GM21576 (cell line): ENCODE data around the gene GJB5.
"Not testable (repeated sequence)": the region's sequence is repeated elsewhere in the genome, so short reads cannot be mapped to it uniquely, and the experiment has no call there.

Experiments
- ATAC-seq: cut with Tn5 transposase; IDR thresholded peaks from one replicate; pipeline ENCODE4 v1.9.1; 2021; ENCODE audit warnings: mild to moderate bottlenecking, moderate library complexity; ENCODE audit not compliant: unreplicated experiment

The GJB5 gene

DNA sequence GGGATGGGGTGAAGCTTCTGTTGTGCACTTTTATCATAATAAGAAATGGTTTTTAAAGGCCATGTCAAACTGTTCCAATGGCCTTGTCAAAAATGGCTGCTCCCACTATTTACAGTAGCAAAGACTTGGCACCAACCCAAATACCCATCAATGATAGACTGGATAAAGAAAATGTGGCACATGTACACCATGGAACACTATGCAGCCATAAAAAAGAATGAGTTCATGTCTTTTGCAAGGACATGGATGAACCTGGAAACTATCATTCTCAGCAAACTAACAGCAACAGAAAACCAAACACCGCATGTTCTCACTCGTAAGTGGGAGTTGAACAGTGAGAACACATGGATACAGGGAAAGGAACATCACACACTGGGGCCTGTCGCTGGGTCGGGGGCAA lies 18.3 kb downstream of the GJB5 start:
- not testable (repeated sequence) for ATAC-seq

DNA sequence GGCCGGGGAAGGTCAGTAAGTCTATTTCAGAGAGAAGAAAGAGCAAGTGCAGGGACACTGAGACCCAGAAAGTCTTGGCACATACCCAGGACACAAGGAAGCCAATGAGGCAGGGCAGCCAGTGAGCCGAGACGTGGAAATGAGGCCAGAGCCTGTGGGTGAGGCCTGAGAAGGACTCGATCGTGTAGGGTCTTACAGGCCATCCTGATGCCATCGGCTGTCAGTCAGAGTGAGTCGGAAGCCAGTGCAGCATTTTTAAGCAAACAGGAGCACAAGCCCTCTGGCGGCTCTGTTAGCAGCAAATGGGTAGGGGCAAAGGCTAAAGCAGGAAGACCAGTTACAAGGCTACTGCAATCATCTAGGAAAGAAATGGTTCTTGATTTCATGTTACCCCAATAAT lies 20.1 kb downstream of the GJB5 start:
- ATAC-seq, result no peak

DNA sequence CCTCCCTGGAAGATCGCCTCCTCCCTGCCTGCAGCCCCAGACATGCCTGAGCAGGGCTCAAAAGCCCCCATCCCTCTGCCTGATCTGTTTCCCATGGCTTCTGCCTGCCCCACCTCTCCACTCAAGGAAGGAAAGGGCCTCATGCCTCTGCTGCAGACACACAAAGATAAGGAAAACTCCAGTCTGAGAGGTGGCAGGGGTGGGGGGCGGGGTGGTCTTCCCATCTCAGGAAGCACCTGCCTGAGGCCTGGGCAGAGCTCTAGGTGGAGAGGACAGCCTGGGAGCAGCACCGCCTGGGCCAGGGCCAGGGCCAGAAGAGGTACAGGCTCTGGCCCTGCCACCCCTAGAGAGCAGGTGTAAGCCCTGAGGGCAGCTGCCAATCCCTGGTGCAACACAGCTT lies 22.1 kb downstream of the GJB5 start:
- no peak for ATAC-seq

DNA sequence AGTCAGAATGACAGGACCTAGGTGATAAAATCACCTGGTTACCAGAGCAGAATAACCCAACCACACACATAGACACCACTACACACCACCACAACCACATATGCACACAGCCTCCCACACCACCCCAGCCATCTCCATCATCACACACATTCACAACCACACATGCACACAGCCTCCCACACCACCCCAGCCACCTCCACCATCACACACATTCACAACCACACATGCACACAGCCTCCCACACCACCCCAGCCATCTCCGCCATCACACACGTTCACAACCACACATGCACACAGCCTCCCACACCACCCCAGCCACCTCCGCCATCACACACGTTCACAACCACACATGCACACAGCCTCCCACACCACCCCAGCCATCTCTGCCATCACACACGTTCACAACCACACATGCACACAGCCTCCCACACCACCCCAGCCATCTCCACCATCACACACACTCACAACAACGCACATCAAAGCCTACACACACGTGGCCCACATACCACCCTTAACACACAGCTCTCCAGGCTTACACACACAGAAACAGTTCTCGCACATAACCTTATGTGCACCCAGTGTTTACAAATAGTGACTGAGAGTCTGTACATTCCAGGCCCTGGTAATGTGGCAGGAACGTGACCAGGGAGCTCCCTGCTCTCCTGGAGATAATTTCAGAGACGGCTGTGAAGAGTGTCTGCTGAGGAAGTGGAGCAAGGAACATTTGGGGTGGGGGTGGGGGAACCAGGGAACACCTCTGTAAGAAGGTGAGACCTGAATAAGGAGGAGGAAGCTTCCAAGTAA lies 22.9 kb downstream of the GJB5 start:
- ATAC-seq, result no peak

DNA sequence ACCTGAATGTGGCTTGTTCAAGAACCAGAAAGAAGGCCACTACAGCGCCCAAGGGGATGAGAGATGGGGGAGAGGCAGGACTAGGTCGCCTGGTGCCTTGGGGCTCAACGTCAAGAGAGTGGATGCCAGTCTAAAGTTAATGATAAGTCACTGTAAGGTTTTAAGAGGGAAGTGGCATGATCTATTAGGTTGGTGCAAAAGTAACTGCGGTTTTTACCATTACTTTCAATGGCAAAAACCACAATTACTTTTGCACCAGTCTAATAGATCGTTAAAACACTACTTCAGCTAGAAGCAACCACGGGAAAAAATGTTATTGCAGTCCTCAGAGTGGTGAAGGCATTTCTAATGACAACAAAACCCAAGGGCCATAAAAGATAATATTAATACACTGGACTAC lies 23.5 kb downstream of the GJB5 start:
- ATAC-seq, result no peak

DNA sequence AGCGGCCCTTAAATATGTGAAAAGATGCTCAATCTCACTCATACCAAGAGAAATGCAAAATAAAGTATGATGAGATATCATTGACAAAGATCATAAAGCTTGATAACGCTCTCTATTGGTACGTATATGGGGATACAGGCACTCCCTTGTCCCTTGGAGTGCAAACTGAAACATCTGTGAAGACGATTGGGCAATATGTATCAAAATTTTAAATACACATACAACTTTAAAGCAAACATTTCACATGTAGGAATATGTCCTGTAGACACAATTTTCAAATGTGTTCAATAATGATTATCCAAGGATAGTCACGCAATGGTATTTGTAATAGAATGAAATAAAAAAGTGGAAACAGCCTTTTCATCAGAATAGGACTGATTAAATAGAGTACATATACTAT lies 24.2 kb downstream of the GJB5 start:
- ATAC-seq, result no peak

DNA sequence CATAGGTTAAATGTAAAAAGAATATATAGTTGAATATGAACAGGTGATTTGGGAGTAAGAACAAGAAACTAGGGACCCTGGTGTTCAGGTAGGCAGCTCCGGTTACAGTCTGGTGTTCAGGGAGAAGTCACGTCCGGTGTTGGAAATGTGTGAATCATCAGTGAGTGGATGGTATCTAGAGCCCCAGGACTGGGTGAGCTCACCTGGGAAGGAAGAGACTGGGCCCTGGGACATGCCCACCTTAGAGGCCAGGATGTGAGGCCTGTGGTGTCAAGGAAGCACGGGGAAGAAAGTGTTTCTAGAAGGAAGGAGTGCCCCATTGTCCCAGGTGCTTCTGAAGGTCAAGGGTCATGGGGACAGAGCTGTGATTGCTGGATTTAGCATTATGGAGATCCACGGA lies 24.7 kb downstream of the GJB5 start:
- no peak for ATAC-seq

DNA sequence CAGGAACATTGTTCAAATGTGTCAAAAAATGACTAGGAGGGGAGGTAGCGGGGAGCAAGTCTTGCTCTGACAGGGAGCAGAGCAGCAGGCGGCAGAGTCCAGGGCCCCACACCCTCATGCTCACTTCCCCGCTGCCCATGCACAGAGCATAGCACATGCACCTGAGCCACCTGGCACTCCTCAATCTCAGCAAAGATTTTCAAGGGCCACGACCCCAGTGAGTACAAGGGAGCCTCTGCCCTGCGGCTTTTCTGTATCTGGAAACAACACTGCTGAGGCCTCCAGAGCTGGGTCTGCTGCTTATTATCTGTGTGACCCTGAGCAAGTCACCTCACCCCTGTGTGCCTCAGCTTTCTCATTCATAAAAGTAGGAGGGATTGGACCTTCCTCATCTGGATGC lies 25.1 kb downstream of the GJB5 start:
- ATAC-seq, result no peak

DNA sequence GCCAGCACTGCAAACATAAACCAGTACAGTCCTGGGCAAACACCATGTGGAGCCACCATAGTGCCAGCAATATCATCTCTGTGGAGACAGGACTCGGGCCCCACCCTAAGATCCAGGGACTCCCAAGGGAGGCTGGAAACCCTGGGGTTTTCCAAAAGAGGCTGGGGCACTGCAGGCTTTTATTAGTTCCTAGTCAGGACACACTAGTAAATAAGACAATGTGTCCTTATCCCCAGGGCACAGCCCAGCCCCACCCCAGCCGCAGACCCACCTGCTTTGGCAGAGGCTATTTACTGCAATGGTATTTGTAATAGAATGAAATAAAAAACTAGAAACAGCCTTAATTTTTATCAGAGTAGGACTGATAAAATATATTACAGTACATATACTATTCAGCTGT lies 25.7 kb downstream of the GJB5 start:
- ATAC-seq, result no peak

DNA sequence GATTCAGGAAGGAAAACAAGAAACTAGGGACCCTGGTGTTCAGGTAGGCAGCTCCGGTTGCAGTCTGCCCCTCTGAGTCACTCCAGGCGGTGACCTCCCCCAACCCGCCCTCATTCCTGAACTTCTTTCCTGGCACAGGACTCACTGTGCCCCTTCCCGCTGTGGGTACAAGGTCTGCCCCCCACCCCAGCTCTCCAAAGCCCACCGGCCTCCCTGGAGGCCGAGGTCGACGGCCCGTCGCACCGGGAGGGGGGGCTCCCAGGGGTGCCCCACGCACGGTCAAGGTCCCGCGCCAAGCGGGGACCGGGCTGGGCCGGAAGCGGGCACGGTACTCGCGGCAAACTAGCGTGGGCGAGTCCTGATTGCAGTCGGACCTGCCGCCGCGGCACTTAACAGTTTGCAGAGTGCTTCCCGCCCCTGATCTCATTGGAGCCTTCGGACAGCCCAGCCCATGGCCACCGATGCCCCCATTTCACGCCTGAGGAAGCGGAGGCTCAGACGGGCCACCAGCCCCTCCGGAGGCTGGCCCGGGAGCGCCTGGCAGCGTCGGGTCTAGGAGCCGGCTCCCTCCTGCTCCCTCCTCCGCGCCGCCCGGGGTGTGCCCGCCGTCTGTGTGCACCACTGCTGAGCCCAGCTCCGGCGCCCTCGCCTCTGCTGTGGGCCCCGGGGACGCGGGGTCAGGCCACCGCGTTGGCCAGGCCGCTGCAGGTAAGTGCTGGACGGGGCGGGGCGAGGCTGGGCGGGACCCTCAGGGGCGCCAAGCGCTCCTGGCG lies 26.4 kb downstream of the GJB5 start, which contains the start of gene GJB3:
GJB3 (plus strand) TSS at position 144 of the 773 bp plus-strand sequence. CDS start 3,549 bp downstream, outside the sequence.
- no peak for ATAC-seq

DNA sequence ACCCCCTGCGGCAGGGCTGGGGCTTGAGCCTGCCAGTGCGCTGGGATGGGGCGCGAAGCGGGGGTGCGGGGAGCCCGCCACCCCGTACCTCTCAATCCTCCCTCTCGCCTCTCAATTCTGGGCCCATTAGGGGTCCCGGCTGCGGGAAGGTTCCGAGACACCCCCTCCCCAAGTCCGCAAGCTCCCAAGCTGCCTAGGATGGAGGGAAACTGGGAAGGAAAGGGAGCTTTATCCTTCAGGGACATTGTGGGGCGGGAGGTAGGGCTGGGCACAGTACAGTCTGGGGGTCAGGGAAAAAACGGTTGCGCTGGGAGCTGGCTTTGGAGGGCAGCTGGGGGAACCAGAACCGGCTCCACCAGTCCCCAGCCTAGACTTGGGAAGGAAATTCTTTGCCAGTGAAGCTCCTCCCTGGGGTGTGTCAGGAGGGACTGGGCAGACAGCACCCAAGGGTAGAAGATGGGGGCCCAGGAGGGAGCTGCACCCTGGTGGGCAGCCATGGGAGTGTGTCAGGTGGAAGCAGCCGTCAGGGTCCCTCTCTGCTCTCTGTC lies 27.1 kb downstream of the GJB5 start:
- ATAC-seq, result no peak

DNA sequence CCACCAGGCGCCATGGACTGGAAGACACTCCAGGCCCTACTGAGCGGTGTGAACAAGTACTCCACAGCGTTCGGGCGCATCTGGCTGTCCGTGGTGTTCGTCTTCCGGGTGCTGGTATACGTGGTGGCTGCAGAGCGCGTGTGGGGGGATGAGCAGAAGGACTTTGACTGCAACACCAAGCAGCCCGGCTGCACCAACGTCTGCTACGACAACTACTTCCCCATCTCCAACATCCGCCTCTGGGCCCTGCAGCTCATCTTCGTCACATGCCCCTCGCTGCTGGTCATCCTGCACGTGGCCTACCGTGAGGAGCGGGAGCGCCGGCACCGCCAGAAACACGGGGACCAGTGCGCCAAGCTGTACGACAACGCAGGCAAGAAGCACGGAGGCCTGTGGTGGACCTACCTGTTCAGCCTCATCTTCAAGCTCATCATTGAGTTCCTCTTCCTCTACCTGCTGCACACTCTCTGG lies 29.9 kb downstream of the GJB5 start:
- ATAC-seq, result no peak

DNA sequence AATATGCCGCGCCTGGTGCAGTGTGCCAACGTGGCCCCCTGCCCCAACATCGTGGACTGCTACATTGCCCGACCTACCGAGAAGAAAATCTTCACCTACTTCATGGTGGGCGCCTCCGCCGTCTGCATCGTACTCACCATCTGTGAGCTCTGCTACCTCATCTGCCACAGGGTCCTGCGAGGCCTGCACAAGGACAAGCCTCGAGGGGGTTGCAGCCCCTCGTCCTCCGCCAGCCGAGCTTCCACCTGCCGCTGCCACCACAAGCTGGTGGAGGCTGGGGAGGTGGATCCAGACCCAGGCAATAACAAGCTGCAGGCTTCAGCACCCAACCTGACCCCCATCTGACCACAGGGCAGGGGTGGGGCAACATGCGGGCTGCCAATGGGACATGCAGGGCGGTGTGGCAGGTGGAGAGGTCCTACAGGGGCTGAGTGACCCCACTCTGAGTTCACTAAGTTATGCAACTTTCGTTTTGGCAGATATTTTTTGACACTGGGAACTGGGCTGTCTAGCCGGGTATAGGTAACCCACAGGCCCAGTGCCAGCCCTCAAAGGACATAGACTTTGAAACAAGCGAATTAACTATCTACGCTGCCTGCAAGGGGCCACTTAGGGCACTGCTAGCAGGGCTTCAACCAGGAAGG lies 30.5 kb downstream of the GJB5 start:
- ATAC-seq, result no peak

DNA sequence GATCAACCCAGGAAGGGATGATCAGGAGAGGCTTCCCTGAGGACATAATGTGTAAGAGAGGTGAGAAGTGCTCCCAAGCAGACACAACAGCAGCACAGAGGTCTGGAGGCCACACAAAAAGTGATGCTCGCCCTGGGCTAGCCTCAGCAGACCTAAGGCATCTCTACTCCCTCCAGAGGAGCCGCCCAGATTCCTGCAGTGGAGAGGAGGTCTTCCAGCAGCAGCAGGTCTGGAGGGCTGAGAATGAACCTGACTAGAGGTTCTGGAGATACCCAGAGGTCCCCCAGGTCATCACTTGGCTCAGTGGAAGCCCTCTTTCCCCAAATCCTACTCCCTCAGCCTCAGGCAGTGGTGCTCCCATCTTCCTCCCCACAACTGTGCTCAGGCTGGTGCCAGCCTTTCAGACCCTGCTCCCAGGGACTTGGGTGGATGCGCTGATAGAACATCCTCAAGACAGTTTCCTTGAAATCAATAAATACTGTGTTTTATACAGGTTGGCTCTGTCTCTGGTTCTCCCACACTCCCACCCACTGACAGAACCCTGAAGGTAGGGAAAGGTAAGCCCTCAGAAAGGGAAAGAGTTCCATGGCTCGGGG lies 31.1 kb downstream of the GJB5 start:
- no peak for ATAC-seq

DNA sequence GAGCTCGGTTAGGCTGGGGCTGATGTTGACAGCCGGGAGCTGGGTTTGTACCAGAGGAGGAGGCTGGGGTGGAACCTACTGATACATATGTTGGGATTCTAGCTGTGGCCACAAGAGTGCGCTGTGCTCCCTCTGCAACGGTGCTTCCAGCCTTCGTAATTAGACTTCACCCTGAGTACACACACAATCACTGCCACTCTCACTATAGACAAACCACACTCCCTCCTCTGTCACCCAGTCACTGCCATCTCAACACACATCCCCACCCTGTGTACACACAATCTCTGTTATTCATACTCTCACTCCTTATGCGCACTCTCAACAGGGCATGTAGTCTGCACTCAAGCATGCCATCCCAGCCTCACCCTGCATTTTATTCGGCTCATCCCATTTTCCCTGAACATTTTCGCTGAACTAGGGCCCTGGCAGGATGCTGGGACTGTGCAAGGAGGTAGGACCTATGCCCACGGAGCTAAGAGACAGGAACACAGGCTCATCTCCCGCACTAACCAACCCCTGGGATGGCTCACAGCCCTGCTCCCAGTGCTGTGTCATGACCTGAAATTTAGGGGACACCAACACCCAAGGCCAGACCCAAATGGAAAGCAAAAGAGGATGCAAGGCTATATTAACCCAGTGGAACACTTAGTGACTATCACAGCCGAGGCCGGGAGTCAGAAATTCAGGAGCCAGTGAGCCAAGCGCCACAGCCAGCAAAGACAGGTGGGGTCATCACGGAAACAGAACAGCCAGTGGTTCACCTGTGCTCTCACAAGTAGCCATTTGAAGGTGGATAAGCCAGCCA lies 31.9 kb downstream of the GJB5 start:
- peak; percentile 55 for ATAC-seq

DNA sequence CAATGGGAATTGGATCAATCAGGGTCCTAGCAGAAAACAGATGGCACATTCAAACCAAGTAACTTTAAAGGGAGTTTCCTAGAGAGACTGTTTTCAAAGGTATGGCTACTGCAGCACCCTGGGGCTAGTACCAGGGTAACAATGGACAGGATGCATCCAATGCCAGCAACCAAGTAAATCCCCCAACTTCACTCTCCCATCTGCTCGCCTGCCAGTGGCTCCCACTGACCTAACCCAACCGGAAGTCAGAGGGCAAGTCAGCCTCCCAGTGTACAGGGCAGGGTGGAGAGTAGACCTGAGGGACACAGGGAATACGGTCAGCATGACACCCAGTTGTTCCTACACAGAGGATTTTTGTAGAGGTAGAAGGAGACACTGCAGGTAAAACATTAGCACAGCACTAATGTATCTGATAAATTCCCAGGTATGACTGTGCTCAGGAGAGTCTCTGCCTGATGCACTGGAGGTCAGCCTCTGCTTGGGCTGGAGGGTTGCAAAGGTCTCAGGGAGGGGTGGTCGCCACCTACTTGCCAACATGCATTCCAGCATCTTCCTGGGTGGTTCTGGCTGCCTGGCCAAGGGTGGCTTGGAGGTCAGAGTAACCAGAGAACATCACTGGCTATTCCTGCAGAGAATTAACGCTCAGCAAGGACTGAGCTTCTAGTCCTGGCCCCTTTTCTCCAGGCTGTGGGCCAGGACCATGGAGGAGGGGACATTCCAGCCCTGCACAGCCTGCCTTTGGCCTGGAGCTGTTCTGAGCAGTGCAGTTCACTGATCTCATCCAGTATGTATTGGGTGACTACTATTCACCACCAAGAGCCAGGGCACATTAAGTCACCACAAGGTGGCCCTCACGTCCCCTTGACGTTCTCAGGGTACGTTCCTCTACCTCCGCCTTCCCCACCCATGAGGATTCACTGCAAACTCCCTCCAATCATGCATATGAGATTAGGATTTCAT lies 32.9 kb downstream of the GJB5 start:
- ATAC-seq, result no peak

DNA sequence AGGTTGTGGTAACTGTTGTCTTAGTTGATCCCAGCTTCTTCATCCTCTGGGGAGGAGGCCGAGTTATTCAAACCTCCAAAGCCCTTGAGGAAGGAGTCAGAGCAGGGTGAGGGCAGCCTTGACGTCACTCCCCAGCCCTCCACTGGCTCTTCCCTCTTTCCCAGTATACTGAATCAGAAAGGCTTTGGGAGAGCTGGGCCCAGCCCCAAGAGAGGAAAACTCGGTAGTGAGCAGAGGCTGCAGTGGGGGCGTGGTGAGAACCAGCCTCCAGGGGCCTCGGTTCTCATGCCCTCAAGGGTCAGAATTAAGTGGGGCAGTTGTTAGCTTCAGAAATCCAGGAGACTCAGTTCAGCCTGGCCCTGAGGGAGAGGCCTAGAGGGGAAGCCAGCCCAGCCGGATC lies 36.1 kb downstream of the GJB5 start:
- ATAC-seq, result no peak

DNA sequence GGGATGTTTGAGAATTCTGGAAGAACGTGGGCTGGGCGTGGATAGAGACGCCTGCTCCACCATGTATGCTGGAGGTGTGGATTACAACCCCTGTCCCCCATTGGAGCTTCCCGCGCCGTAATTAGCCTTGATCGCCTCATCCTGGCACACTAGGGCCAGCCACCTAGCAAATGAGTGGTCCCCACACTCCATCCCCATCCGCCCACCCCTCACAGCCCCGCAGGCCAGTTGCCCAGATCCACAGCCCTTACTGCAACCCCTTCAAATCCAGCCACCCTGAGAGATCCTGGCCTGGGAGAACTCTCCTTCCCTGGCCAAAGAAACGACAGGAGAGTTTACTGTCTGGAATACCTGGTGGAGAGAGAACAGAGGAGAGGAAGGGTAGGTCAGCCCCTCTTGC lies 37.6 kb downstream of the GJB5 start:
- ATAC-seq, result no peak
